ENCODE data around the gene UBASH3B. TPM values are rescaled to one million over a fixed set of nuclear protein-coding genes. Genes with fewer than 3 reads are reported as not detected.

Gene UBASH3B
- total and polyA plus RNA-seq, 9 donors, result 0.31 to 5.9 (median 1.8) TPM

GRCh38 chr11:122625976-122626665 lies 29.4 kb upstream of the UBASH3B start:
- DNase-seq, result no peak
- Histone ChIP-seq H3K36me3 (no peaks in the 10 kb centered on the region), H3K27ac (no peak overlapping the region), H3K4me3 (no peak overlapping the region), H3K27me3 (no peaks in the 10 kb centered on the region), H3K9me3 (no peaks in the 10 kb centered on the region), H3K4me1 (ENCODE audit: insufficient read depth) (no peaks in the 10 kb centered on the region)
- 55 to 69% (median 60%) methylated on average over 8 of the region's 8 CpGs for WGBS, 3 donors
- no peak for TF ChIP-seq CTCF (IDR thresholded peaks at IDR 0.05)
- no peak for TF ChIP-seq EP300 (IDR thresholded peaks at IDR 0.05)
- TF ChIP-seq POLR2A (IDR thresholded peaks at IDR 0.05), result no peak
- intact Hi-C loops (cut with DNase I), result loop anchor here in 1 of 4 donors (5.0 kb wide), 1 partner anchor 156 kb away; no protein-coding TSS in a partner anchor

GRCh38 chr11:122627745-122628144 lies 27.8 kb upstream of the UBASH3B start:
- 60 to 63% (median 60%) methylated on average over 3 of the region's 3 CpGs for WGBS, 3 donors
- Histone ChIP-seq H3K9me3 (no peaks in the 10 kb centered on the region), H3K36me3 (no peaks in the 10 kb centered on the region), H3K4me1 (ENCODE audit: insufficient read depth) (no peaks in the 10 kb centered on the region), H3K4me3 (no peak overlapping the region), H3K27ac (no peak overlapping the region), H3K27me3 (no peaks in the 10 kb centered on the region)
- intact Hi-C loops (cut with DNase I), result loop anchor here in 1 of 4 donors (5.0 kb wide), 1 partner anchor 155 kb away; no protein-coding TSS in a partner anchor
- DNase-seq, result no peak
- TF ChIP-seq CTCF (IDR thresholded peaks at IDR 0.05), result no peak
- TF ChIP-seq POLR2A (IDR thresholded peaks at IDR 0.05), result no peak
- no peak for TF ChIP-seq EP300 (IDR thresholded peaks at IDR 0.05)

GRCh38 chr11:122628810-122629555 lies 26.5 kb upstream of the UBASH3B start:
- Histone ChIP-seq H3K4me1 (ENCODE audit: insufficient read depth) (no peaks in the 10 kb centered on the region), H3K4me3 (no peak overlapping the region), H3K27ac (no peak overlapping the region), H3K36me3 (no peaks in the 10 kb centered on the region), H3K9me3 (no peaks in the 10 kb centered on the region), H3K27me3 (no peaks in the 10 kb centered on the region)
- intact Hi-C loops (cut with DNase I), result loop anchor here in 1 of 4 donors (5.0 kb wide), 1 partner anchor 153 kb away; no protein-coding TSS in a partner anchor
- peak; percentile 22 to 68 (median 49) for DNase-seq
- TF ChIP-seq CTCF (IDR thresholded peaks at IDR 0.05) (peak; percentile 18 to 58 (median 27)), EP300 (IDR thresholded peaks at IDR 0.05) (no peak)
- WGBS, 3 donors, result 26 to 29% (median 27%) methylated on average over 9 of the region's 9 CpGs

- no peak for TF ChIP-seq POLR2A (IDR thresholded peaks at IDR 0.05)
- no peak for TF ChIP-seq EP300 (IDR thresholded peaks at IDR 0.05)
- TF ChIP-seq CTCF (IDR thresholded peaks at IDR 0.05), result no peak
- no peaks in the 10 kb centered on the region for H3K4me1 ChIP-seq (ENCODE audit: insufficient read depth)
- no peaks in the 10 kb centered on the region for H3K36me3 ChIP-seq
- DNase-seq, result no peak
- intact Hi-C loops (cut with DNase I), result loop anchor here in 3 of 4 donors (5.0 to 10.0 kb wide), 2 partner anchors 220 to 222 kb away; no protein-coding TSS in a partner anchor
- H3K27me3 ChIP-seq, result no peaks in the 10 kb centered on the region
- no peaks in the 10 kb centered on the region for H3K9me3 ChIP-seq
- 62 to 74% (median 68%) methylated on average over 11 of the region's 11 CpGs for WGBS, 3 donors
- no peak overlapping the region for H3K4me3 ChIP-seq
- no peak overlapping the region for H3K27ac ChIP-seq
Observed at GRCh38 chr11:122632181-122632824, 23.2 kb upstream of the UBASH3B start.
